ENCODE results near the gene MYO1D. TPM values are rescaled to one million over a fixed set of nuclear protein-coding genes. Genes with fewer than 3 reads are reported as not detected.

MYO1D gene
- total and polyA plus RNA-seq, 2 donors (not counting 1 experiment from before 2014, with no cell fraction given), result 5.4 to 26.7 TPM

- Mint-ChIP-seq H3K27ac (no peak overlapping the region), H3K9me3 (ENCODE audit: insufficient read depth) (peaks cover 4% of the 10 kb centered on the region), H3K27me3 (no peaks in the 10 kb centered on the region), H3K4me3 (no peak overlapping the region), H3K4me1 (no peaks in the 10 kb centered on the region)
- Histone ChIP-seq H3K27me3 (replicated peaks in 1 of 4; ENCODE audit: control extremely low read depth in 1 of 4, control insufficient read depth in 3 of 4, insufficient read depth in 4 of 4, low read length in 3 of 4) (no peaks in the 10 kb centered on the region), H3K4me3 (ENCODE audit: control extremely low read depth in 1 of 5, extremely low read depth in 1 of 5, insufficient read depth in 1 of 5, low read depth in 2 of 5, low read length in 4 of 5) (no peak overlapping the region), H3K4me1 (ENCODE audit: control insufficient read depth in 2 of 2, insufficient read depth in 2 of 2, low read length in 2 of 2) (no peaks in the 10 kb centered on the region), H2AFZ (ENCODE audit: insufficient read depth, low read depth, low read length, poor library complexity, severe bottlenecking) (no peak overlapping the region), H4K20me1 (ENCODE audit: control insufficient read depth, insufficient read depth, low read length, poor library complexity, severe bottlenecking) (no peaks in the 10 kb centered on the region), H3K9ac (ENCODE audit: low read length) (no peak overlapping the region), H3K36me3 (replicated peaks in 1 of 2; ENCODE audit: control extremely low read depth in 1 of 2, control insufficient read depth in 1 of 2, extremely low read depth in 1 of 2, insufficient read depth in 2 of 2, low read length in 1 of 2) (no peaks in the 10 kb centered on the region), H3K9me3 (ENCODE audit: control extremely low read depth in 1 of 3, control insufficient read depth in 2 of 3, insufficient read depth in 1 of 3, low read length in 2 of 3) (peaks cover 0 to 6% (median 2%) of the 10 kb centered on the region in 3 donors), H3K4me2 (replicated peaks; ENCODE audit: low read depth, low read length, poor library complexity, severe bottlenecking) (no peak overlapping the region), H3K79me2 (ENCODE audit: control insufficient read depth, insufficient read depth, low read length) (no peaks in the 10 kb centered on the region), H3K27ac (ENCODE audit: low read length in 2 of 2) (no peak overlapping the region)
- intact Hi-C loops (cut with micrococcal nuclease), result no loop called here
- 87% methylated on average over 4 of the region's 5 CpGs for WGBS (ENCODE audit: insufficient coverage)
- ATAC-seq (ENCODE audit: low read depth) (no peak), DNase-seq (no peak)
- TF ChIP-seq, protein P1, sequence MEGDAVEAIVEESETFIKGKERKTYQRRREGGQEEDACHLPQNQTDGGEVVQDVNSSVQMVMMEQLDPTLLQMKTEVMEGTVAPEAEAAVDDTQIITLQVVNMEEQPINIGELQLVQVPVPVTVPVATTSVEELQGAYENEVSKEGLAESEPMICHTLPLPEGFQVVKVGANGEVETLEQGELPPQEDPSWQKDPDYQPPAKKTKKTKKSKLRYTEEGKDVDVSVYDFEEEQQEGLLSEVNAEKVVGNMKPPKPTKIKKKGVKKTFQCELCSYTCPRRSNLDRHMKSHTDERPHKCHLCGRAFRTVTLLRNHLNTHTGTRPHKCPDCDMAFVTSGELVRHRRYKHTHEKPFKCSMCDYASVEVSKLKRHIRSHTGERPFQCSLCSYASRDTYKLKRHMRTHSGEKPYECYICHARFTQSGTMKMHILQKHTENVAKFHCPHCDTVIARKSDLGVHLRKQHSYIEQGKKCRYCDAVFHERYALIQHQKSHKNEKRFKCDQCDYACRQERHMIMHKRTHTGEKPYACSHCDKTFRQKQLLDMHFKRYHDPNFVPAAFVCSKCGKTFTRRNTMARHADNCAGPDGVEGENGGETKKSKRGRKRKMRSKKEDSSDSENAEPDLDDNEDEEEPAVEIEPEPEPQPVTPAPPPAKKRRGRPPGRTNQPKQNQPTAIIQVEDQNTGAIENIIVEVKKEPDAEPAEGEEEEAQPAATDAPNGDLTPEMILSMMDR (IDR thresholded peaks at IDR 0.05), result no peak
- TF ChIP-seq EZH2 (IDR thresholded peaks at IDR 0.05; ENCODE audit: borderline replicate concordance, insufficient read depth, low read depth, low read length, poor library complexity, severe bottlenecking), result no peak
- ChIA-PET POLR2A (no interaction called here), CTCF (no interaction called here)
Observed at GRCh38 chr17:32723310-32723955, 153.5 kb downstream of the MYO1D start.

GRCh38 chr17:32722733-32723132 is 154.2 kb downstream of the MYO1D start:
- no peak overlapping the region for H3K4me3 ChIP-seq (ENCODE audit: control extremely low read depth in 1 of 5, extremely low read depth in 1 of 5, insufficient read depth in 1 of 5, low read depth in 2 of 5, low read length in 4 of 5)

More at GRCh38 chr17:32722733-32723132, 154.2 kb downstream of the MYO1D start:
- no peaks in the 10 kb centered on the region for H3K36me3 ChIP-seq (replicated peaks in 1 of 2; ENCODE audit: control extremely low read depth in 1 of 2, control insufficient read depth in 1 of 2, extremely low read depth in 1 of 2, insufficient read depth in 2 of 2, low read length in 1 of 2)
- H3K4me1 Mint-ChIP-seq, result no peaks in the 10 kb centered on the region
- H3K79me2 ChIP-seq (ENCODE audit: control insufficient read depth, insufficient read depth, low read length), result no peaks in the 10 kb centered on the region
- H3K27me3 ChIP-seq (replicated peaks in 1 of 4; ENCODE audit: control extremely low read depth in 1 of 4, control insufficient read depth in 3 of 4, insufficient read depth in 4 of 4, low read length in 3 of 4), result no peaks in the 10 kb centered on the region
- H3K9ac ChIP-seq (ENCODE audit: low read length), result no peak overlapping the region
- H3K4me3 Mint-ChIP-seq, result no peak overlapping the region
- no peak for TF ChIP-seq EZH2 (IDR thresholded peaks at IDR 0.05; ENCODE audit: borderline replicate concordance, insufficient read depth, low read depth, low read length, poor library complexity, severe bottlenecking)
- TF ChIP-seq, protein P1 (IDR thresholded peaks at IDR 0.05), result no peak
- ATAC-seq (ENCODE audit: low read depth) (no peak), DNase-seq (no peak)
- no peaks in the 10 kb centered on the region for H4K20me1 ChIP-seq (ENCODE audit: control insufficient read depth, insufficient read depth, low read length, poor library complexity, severe bottlenecking)
- 100% methylated on average over 5 of the region's 6 CpGs for WGBS (ENCODE audit: insufficient coverage)
- no peak overlapping the region for H3K27ac Mint-ChIP-seq
- H3K4me1 ChIP-seq (ENCODE audit: control insufficient read depth in 2 of 2, insufficient read depth in 2 of 2, low read length in 2 of 2), result no peaks in the 10 kb centered on the region
- CTCF ChIA-PET, result no interaction called here
- no peak overlapping the region for H3K4me2 ChIP-seq (replicated peaks; ENCODE audit: low read depth, low read length, poor library complexity, severe bottlenecking)
- no peak overlapping the region for H2AFZ ChIP-seq (ENCODE audit: insufficient read depth, low read depth, low read length, poor library complexity, severe bottlenecking)
- peaks cover 4% of the 10 kb centered on the region for H3K9me3 Mint-ChIP-seq (ENCODE audit: insufficient read depth)
- peaks cover 0 to 6% (median 2%) of the 10 kb centered on the region in 3 donors for H3K9me3 ChIP-seq (ENCODE audit: control extremely low read depth in 1 of 3, control insufficient read depth in 2 of 3, insufficient read depth in 1 of 3, low read length in 2 of 3)
- no peaks in the 10 kb centered on the region for H3K27me3 Mint-ChIP-seq
- POLR2A ChIA-PET, result no interaction called here
- H3K27ac ChIP-seq (ENCODE audit: low read length in 2 of 2), result no peak overlapping the region
- intact Hi-C loops (cut with micrococcal nuclease), result no loop called here
